Lower leg skin (tissue), 4 donors: ENCODE data around the gene LIN9. TPM values are rescaled to one million over a fixed set of nuclear protein-coding genes. Genes with fewer than 3 reads are reported as not detected.
A peak's percentile ranks its signal among the peaks of the same experiment; 100 is the strongest.

Experiments
- DNase-seq, 2 donors: peaks; one replicate each; pipeline ENCODE4 v3.0.0-alpha.2; 2019; ENCODE audit warnings: low spot score in 2 of 2
- H3K4me3 ChIP-seq: fragments of 200-600 bp; sonication (generic); 2 replicates; pipeline ENCODE4 v1.5.1; 2017; ENCODE audit warnings: mild to moderate bottlenecking, low read depth; ENCODE audit not compliant: poor library complexity, severe bottlenecking
- CTCF ChIP-seq, 3 donors: fragments of 450-650 bp; IDR thresholded peaks; one replicate each; pipeline ENCODE4 v1.5.1; 2016; ENCODE audit warnings: antibody characterized with exemption in 3 of 3, mild to moderate bottlenecking in 3 of 3, moderate library complexity in 2 of 3
- POLR2A ChIP-seq, 2 donors: fragments of 450-650 bp; IDR thresholded peaks; one replicate each; pipeline ENCODE4 v1.6.1; 2016 to 2017; ENCODE audit warnings: antibody characterized with exemption in 2 of 2, mild to moderate bottlenecking in 1 of 2, moderate library complexity in 1 of 2
- WGBS, 2 donors: methylation state at CpG; one replicate each; pipeline ENCODE4 v1.1.5; 2018; 5-methylcytosine and 5-hydroxymethylcytosine counted together
- intact Hi-C: fragments of 100-400 bp; cut with DNase I; formaldehyde crosslinking; loops from one replicate; pipeline ENCODE4 v1.15.0; 2023; ENCODE audit warnings: low total_unique reads
- total RNA-seq, 4 donors: library from RNA; depleted of rRNA; stranded (reverse); fragments of >200 nt; gene quantifications; one replicate each; pipeline ENCODE4 v1.1.0, GENCODE V29; 2016

LIN9 gene
- 1 to 10 TPM; 3.8 to 5.7 (median 4.9) TPM for total RNA-seq

DNA sequence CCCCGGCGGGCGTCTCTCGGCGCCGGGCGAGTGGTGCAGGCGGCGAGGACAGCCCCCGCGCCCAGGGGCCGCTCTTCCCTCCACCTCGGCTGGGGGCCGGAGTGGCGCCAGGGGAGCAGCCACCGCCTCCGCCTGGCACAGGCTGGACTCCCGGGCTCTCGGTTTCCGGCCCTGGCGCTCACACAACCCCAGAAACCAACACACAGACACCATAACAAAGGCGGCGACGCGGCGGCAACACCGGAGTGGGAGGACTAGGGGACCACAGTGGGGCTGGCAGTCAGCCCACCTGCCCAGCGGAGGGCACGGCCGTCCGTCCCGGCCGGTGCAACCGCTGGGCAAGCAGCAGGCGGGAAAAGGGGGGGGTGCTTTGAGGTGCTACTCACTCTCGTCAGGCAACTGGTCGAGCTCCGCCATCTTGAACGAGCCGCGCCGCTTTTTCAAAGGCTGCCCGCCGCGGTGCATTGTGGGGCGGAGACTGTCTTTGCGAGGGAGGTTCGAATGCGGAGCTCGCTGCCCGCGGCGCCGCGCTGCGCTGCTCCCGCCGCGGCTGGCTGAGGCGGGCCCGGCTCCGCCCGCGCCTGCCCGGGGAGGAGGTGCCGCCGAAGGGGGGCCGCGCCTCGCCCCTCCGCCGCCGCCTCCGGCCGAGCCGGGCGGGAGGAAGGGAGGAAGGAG lies at the start of gene LIN9:
Gene LIN9, minus strand, starts transcription at position 442 of the 675 bp plus-strand sequence. Its CDS starts 25 bp downstream, at position 417.
- 0% methylated on average over 45 of the region's 77 CpGs; no CpG with 5 or more reads in 1 of the 2 donors for WGBS, 2 donors
- intact Hi-C loops, result no loop called here
- TF ChIP-seq CTCF (IDR thresholded peaks at IDR 0.05), result no peak
- TF ChIP-seq POLR2A (IDR thresholded peaks at IDR 0.05), result no peak
- H3K4me3 ChIP-seq, result peak within 1 kb of the TSS; percentile 95
- peak; percentile 87 to 98 for DNase-seq

- WGBS, 2 donors, result 97 to 100% methylated on average over 2 of the region's 2 CpGs
- TF ChIP-seq POLR2A (IDR thresholded peaks at IDR 0.05), result no peak
- TF ChIP-seq CTCF (IDR thresholded peaks at IDR 0.05), result no peak
- no peak overlapping the region for H3K4me3 ChIP-seq
- no peak for DNase-seq
- intact Hi-C loops, result no loop called here
Measured at GRCh38 chr1:226357416-226357815, 48.5 kb upstream of the LIN9 start.

DNA sequence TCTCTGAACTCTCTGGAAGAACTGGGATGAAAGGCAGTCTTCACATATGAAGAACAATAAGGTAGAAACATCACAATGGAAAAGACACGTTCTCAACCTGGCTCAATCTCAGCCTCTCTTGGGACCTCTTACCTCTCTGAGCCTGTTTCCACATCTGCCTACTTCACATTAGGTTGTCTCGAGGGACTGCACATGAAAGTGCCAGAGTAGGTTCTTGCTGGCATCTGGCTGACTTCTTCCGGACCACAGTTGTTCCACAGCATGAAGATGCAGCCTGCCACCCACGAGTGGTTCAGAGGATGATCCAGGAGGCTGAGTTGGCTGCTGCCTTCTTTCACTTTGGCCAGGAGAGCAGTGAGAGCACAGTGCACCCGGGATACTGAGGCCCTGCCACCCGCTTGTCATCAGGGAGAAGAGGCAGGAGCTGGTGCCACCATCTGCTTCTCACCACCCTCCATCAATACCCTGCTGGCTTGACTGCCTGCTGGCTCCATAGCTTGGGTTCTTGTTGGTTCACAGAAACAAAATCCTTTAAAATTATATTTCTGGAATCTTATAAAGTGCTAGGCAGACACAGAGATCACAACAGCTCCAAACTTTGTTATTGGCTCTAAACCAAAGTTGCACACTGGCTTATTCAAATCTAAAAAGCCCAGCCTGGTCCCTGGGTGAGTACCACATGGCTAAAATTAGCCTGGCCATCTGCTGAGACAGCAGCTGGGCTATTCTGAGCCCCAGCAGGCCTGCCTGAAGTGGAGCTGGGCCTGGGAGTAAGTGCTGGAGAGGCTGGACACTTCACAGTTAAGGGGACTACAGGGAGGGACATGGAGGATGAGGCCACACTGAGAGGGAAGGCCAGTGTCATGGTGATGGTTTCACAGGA lies 46.9 kb upstream of the LIN9 start:
- WGBS, 2 donors, result 68 to 85% methylated on average over 6 of the region's 6 CpGs
- intact Hi-C loops, result no loop called here
- no peak for TF ChIP-seq POLR2A (IDR thresholded peaks at IDR 0.05)
- no peak for TF ChIP-seq CTCF (IDR thresholded peaks at IDR 0.05)
- no peak overlapping the region for H3K4me3 ChIP-seq
- no peak for DNase-seq

GRCh38 chr1:226355016-226355415 lies 46.1 kb upstream of the LIN9 start:
- WGBS, 2 donors, result 97 to 99% methylated on average over 9 to 10 of the region's 10 CpGs
- intact Hi-C loops, result no loop called here
- TF ChIP-seq CTCF (IDR thresholded peaks at IDR 0.05) (no peak), POLR2A (IDR thresholded peaks at IDR 0.05) (no peak)
- no peak overlapping the region for H3K4me3 ChIP-seq
- DNase-seq, result no peak

DNA sequence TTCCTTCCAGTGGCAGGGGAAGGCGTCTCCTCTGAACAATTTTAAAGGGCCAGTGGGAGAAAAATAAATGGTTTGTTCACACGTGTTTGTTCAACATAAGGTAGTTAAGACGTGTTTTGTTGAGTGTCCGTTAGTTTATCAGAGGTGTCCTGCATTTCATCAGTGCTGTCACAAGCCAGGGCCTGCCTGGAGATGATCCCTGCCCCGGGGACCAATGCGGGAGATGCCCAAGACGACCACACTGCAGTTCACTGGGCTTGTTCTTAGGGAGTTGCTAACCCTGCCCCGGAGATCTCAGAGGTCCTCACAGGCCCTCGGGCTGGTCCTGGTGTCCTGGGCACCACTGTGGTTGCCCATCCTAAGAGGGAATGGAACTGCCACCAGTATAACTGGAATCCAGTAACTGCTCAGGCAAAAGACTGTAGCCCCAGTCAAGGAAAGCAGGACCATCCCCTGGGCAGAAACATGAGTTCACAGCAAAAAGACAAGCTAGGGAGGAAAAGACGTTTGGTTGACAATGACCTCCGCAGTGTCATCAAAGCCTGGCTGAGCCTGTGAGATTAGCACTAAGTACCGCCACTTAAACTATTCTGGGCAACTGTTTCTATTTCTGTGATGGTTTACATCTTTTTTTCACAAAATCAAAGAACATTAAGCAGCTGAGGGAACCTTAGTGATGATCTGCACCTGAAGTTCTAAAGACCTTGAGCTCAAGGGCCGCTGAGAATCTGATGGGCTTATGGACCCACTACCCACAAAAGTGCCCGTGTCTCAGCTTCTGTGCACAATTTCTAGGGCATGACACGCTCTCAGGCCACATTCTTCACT lies 44.9 kb upstream of the LIN9 start:
- no peak for DNase-seq
- no peak overlapping the region for H3K4me3 ChIP-seq
- WGBS, 2 donors, result 61 to 66% methylated on average over 15 of the region's 15 CpGs

More for the DNA sequence above, 44.9 kb upstream of the LIN9 start:
- intact Hi-C loops, result no loop called here
- TF ChIP-seq CTCF (IDR thresholded peaks at IDR 0.05) (no peak), POLR2A (IDR thresholded peaks at IDR 0.05) (no peak)
